ENCODE results near the gene GNG4. TPM values are rescaled to one million over a fixed set of nuclear protein-coding genes. Genes with fewer than 3 reads are reported as not detected.

Gene GNG4
- total RNA-seq, 4 donors from 2014 or later: 0.42 to 6.3 (median 0.98) TPM; not detected in 1

- H3K36me3 ChIP-seq: peaks cover 2 to 85% (median 22%) of the 10 kb centered on the region in 3 donors
- DNase-seq (ENCODE audit: low spot score in 2 of 2): no peak
- H3K4me3 ChIP-seq: no peak overlapping the region
- peaks cover 0 to 32% (median 6%) of the 10 kb centered on the region in 4 donors for H3K9me3 ChIP-seq
- no peaks in the 10 kb centered on the region for H3K27me3 ChIP-seq
- no peaks in the 10 kb centered on the region for H3K4me1 ChIP-seq
- TF ChIP-seq EP300 (IDR thresholded peaks at IDR 0.05) (no peak), CTCF (IDR thresholded peaks at IDR 0.05) (no peak), POLR2A (IDR thresholded peaks at IDR 0.05) (no peak)
- WGBS, 2 donors: 93 to 98% methylated on average over 1 of the region's 1 CpG
- no peak overlapping the region for H3K27ac ChIP-seq
These were observed 22.4 kb upstream of the GNG4 start for GRCh38 chr1:235671992-235672391.

GRCh38 chr1:235670157-235670776 lies 20.7 kb upstream of the GNG4 start:
- Histone ChIP-seq H3K27ac (no peak overlapping the region), H3K4me3 (no peak overlapping the region), H3K4me1 (no peaks in the 10 kb centered on the region), H3K36me3 (peaks cover 2 to 67% (median 8%) of the 10 kb centered on the region in 3 donors), H3K27me3 (no peaks in the 10 kb centered on the region), H3K9me3 (peaks cover 0 to 29% (median 6%) of the 10 kb centered on the region in 4 donors)
- WGBS, 2 donors: 96 to 98% methylated on average over 8 of the region's 8 CpGs
- TF ChIP-seq POLR2A (IDR thresholded peaks at IDR 0.05) (no peak), EP300 (IDR thresholded peaks at IDR 0.05) (no peak), CTCF (IDR thresholded peaks at IDR 0.05) (no peak)
- DNase-seq (ENCODE audit: low spot score in 2 of 2): no peak

- WGBS, 2 donors: 90 to 93% methylated on average over 3 of the region's 3 CpGs
- Histone ChIP-seq H3K9me3 (peaks cover 0 to 26% (median 6%) of the 10 kb centered on the region in 4 donors), H3K4me3 (no peak overlapping the region), H3K4me1 (no peaks in the 10 kb centered on the region), H3K36me3 (peaks cover 2 to 67% (median 8%) of the 10 kb centered on the region in 3 donors), H3K27ac (no peak overlapping the region), H3K27me3 (no peaks in the 10 kb centered on the region)
- TF ChIP-seq CTCF (IDR thresholded peaks at IDR 0.05) (no peak), POLR2A (IDR thresholded peaks at IDR 0.05) (no peak), EP300 (IDR thresholded peaks at IDR 0.05) (no peak)
- DNase-seq (ENCODE audit: low spot score in 2 of 2): no peak
These were observed 19.7 kb upstream of the GNG4 start for GRCh38 chr1:235669277-235669676.

GRCh38 chr1:235663628-235664027 lies 14.0 kb upstream of the GNG4 start:
- no peak for DNase-seq (ENCODE audit: low spot score in 2 of 2)
- Histone ChIP-seq H3K4me3 (no peak overlapping the region), H3K36me3 (peaks cover 0 to 59% (median 0%) of the 10 kb centered on the region in 3 donors), H3K27ac (no peak overlapping the region), H3K9me3 (no peaks in the 10 kb centered on the region), H3K27me3 (no peaks in the 10 kb centered on the region), H3K4me1 (no peaks in the 10 kb centered on the region)
- no peak for TF ChIP-seq CTCF (IDR thresholded peaks at IDR 0.05)
- no peak for TF ChIP-seq POLR2A (IDR thresholded peaks at IDR 0.05)
- TF ChIP-seq EP300 (IDR thresholded peaks at IDR 0.05): no peak
- WGBS, 2 donors: 90 to 92% methylated on average over 4 of the region's 4 CpGs

GRCh38 chr1:235661568-235661967 lies 12.0 kb upstream of the GNG4 start:
- WGBS, 2 donors: 56 to 62% methylated on average over 2 of the region's 2 CpGs
- no peak overlapping the region for H3K27ac ChIP-seq
- H3K9me3 ChIP-seq: no peaks in the 10 kb centered on the region
- H3K27me3 ChIP-seq: no peaks in the 10 kb centered on the region
- peaks cover 0 to 54% (median 0%) of the 10 kb centered on the region in 3 donors for H3K36me3 ChIP-seq
- no peaks in the 10 kb centered on the region for H3K4me1 ChIP-seq
- H3K4me3 ChIP-seq: no peak overlapping the region
- no peak for DNase-seq (ENCODE audit: low spot score in 2 of 2)
- TF ChIP-seq POLR2A (IDR thresholded peaks at IDR 0.05) (no peak), CTCF (IDR thresholded peaks at IDR 0.05) (no peak), EP300 (IDR thresholded peaks at IDR 0.05) (no peak)

Data from tibial nerve (tissue), 4 donors.